MM.1S (cell line): ENCODE data around the gene SLC48A1.

ENCODE experiments used
- DNase-seq: peaks from one replicate; pipeline ENCODE4 v3.0.0-alpha.2; 2015
- H2AFZ ChIP-seq: fragments of 300-600 bp; sonication (generic); 2 replicates; pipeline ENCODE4 v1.6.0; 2016; ENCODE audit warnings: antibody characterized with exemption, low read length
- H3F3A ChIP-seq: fragments of 300-600 bp; sonication (generic); 2 replicates; pipeline ENCODE4 v1.6.1; 2016; ENCODE audit warnings: mild to moderate bottlenecking, antibody characterized with exemption, low read length, moderate library complexity, mixed read lengths; ENCODE audit not compliant: insufficient read depth
- H3K27ac ChIP-seq: fragments of 300-600 bp; sonication (generic); 2 replicates; pipeline ENCODE4 v1.5.1; 2016; ENCODE audit warnings: mild to moderate bottlenecking, low read length
- H3K27me3 ChIP-seq: fragments of 300-600 bp; sonication (generic); replicated peaks from 2 replicates; pipeline ENCODE4 v1.6.0; 2016; ENCODE audit warnings: low read length; ENCODE audit not compliant: insufficient read depth
- H3K36me3 ChIP-seq: fragments of 300-600 bp; sonication (generic); replicated peaks from 2 replicates; pipeline ENCODE4 v1.6.1; 2016; ENCODE audit warnings: mild to moderate bottlenecking, low read length, mixed read lengths; ENCODE audit not compliant: insufficient read depth
- H3K4me1 ChIP-seq: fragments of 300-600 bp; sonication (generic); 2 replicates; pipeline ENCODE4 v1.6.1; 2016; ENCODE audit warnings: low read length, mixed read lengths
- H3K4me2 ChIP-seq: fragments of 300-600 bp; sonication (generic); 2 replicates; pipeline ENCODE4 v1.6.0; 2016; ENCODE audit warnings: low read depth, low read length
- H3K4me3 ChIP-seq: fragments of 300-600 bp; sonication (generic); 2 replicates; pipeline ENCODE4 v1.5.1; 2016; ENCODE audit warnings: low read length, mixed read lengths
- H3K79me2 ChIP-seq: fragments of 300-600 bp; sonication (generic); 2 replicates; pipeline ENCODE4 v1.6.1; 2016; ENCODE audit warnings: mixed run types, low read length, mixed read lengths
- H3K9ac ChIP-seq: fragments of 300-600 bp; sonication (generic); 2 replicates; pipeline ENCODE4 v1.6.1; 2016; ENCODE audit warnings: low read length, mixed read lengths
- H3K9me2 ChIP-seq: fragments of 300-600 bp; sonication (generic); replicated peaks from 2 replicates; pipeline ENCODE4 v1.6.1; 2016; ENCODE audit warnings: mild to moderate bottlenecking, low read length, mixed read lengths; ENCODE audit not compliant: insufficient read depth
- H3K9me3 ChIP-seq: fragments of 300-600 bp; sonication (generic); replicated peaks from 2 replicates; pipeline ENCODE4 v1.6.1; 2016; ENCODE audit warnings: mild to moderate bottlenecking, low read length, mixed read lengths; ENCODE audit not compliant: insufficient read depth
- H4K20me1 ChIP-seq: fragments of 300-600 bp; sonication (generic); 2 replicates; pipeline ENCODE4 v1.6.1; 2016; ENCODE audit warnings: mild to moderate bottlenecking, low read length, moderate library complexity, mixed read lengths; ENCODE audit not compliant: insufficient read depth
- CTCF ChIP-seq: fragments of 300-600 bp; sonication (generic); IDR thresholded peaks from 2 replicates; pipeline ENCODE4 v1.5.1; 2016; ENCODE audit warnings: antibody characterized with exemption, low read length, mixed read lengths
- EZH2 ChIP-seq: fragments of 300-600 bp; sonication (generic); optimal IDR thresholded peaks from 2 replicates; pipeline ENCODE3; 2017; ENCODE audit warnings: low read depth, mild to moderate bottlenecking, antibody characterized with exemption, low read length, mixed read lengths
- EZH2phosphoT487 ChIP-seq: fragments of 300-600 bp; sonication (generic); IDR thresholded peaks from 2 replicates; pipeline ENCODE4 v1.6.1; 2018; ENCODE audit warnings: antibody characterized with exemption, low read length

SLC48A1 gene

GRCh38 chr12:47785887-47786661, 13.0 kb downstream of the SLC48A1 start:
- Histone ChIP-seq H3K36me3 (no peaks in the 10 kb centered on the region), H3K9ac (no peak overlapping the region), H4K20me1 (no peaks in the 10 kb centered on the region), H3K4me3 (no peak overlapping the region), H3K9me2 (no peaks in the 10 kb centered on the region), H3K79me2 (no peaks in the 10 kb centered on the region), H3K27me3 (no peaks in the 10 kb centered on the region), H3K4me2 (no peak overlapping the region), H2AFZ (no peak overlapping the region), H3K9me3 (no peaks in the 10 kb centered on the region), H3K4me1 (no peaks in the 10 kb centered on the region), H3F3A (peaks cover 6% of the 10 kb centered on the region; the same call in 1 of the 2 replicates), H3K27ac (no peak overlapping the region)
- no peak for DNase-seq
- TF ChIP-seq CTCF (no peak), EZH2 (no peak), EZH2phosphoT487 (no peak)

GRCh38 chr12:47786662-47787280, 13.7 kb downstream of the SLC48A1 start:
- Histone ChIP-seq H3K27me3 (no peaks in the 10 kb centered on the region), H3K79me2 (no peaks in the 10 kb centered on the region), H3K27ac (no peak overlapping the region), H3K9ac (no peak overlapping the region), H3K4me1 (no peaks in the 10 kb centered on the region), H3K9me2 (no peaks in the 10 kb centered on the region), H4K20me1 (no peaks in the 10 kb centered on the region), H3K9me3 (no peaks in the 10 kb centered on the region), H3K36me3 (no peaks in the 10 kb centered on the region), H3F3A (no peaks in the 10 kb centered on the region), H3K4me3 (no peak overlapping the region), H2AFZ (no peak overlapping the region), H3K4me2 (no peak overlapping the region)
- TF ChIP-seq CTCF (no peak), EZH2phosphoT487 (no peak), EZH2 (no peak)
- DNase-seq: no peak

GRCh38 chr12:47787596-47788319, 14.7 kb downstream of the SLC48A1 start:
- H2AFZ ChIP-seq: no peak overlapping the region
- no peaks in the 10 kb centered on the region for H3F3A ChIP-seq
- H4K20me1 ChIP-seq: no peaks in the 10 kb centered on the region
- H3K9me2 ChIP-seq: no peaks in the 10 kb centered on the region
- H3K4me1 ChIP-seq: no peaks in the 10 kb centered on the region
- H3K27me3 ChIP-seq: no peaks in the 10 kb centered on the region
- TF ChIP-seq CTCF (no peak), EZH2phosphoT487 (no peak), EZH2 (no peak)
- H3K79me2 ChIP-seq: 0 out of 2 replicates have a peak, but pooled peaks cover 6% of the 10 kb centered on the region
- DNase-seq: no peak
- H3K9ac ChIP-seq: no peak overlapping the region
- no peaks in the 10 kb centered on the region for H3K36me3 ChIP-seq
- no peak overlapping the region for H3K4me3 ChIP-seq
- H3K27ac ChIP-seq: no peak overlapping the region
- no peaks in the 10 kb centered on the region for H3K9me3 ChIP-seq
- no peak overlapping the region for H3K4me2 ChIP-seq
